Esophagus squamous epithelium (tissue), 5 donors: ENCODE results near the gene CYP26A1. TPM values are rescaled to one million over a fixed set of nuclear protein-coding genes. Genes with fewer than 3 reads are reported as not detected.
A peak's percentile ranks its signal among the peaks of the same experiment; 100 is the strongest.

ENCODE experiments used
- DNase-seq: peaks from one replicate; lab custom pipeline; 2025; lab: John Stamatoyannopoulos, UW
- H3K27ac ChIP-seq, 4 donors: fragments of 200-600 bp; sonication (generic); one replicate each; pipeline ENCODE4 v1.5.1; 2016 to 2019; ENCODE audit warnings: mild to moderate bottlenecking in 1 of 4
- H3K27me3 ChIP-seq, 4 donors: fragments of 200-600 bp; sonication (generic); 1 replicate in 3 of 4; 2 replicates in 1 of 4; pipeline versions ENCODE4 v1.5.1 to v1.6.0; 2017 to 2021; ENCODE audit warnings: antibody characterized with exemption in 1 of 4
- H3K36me3 ChIP-seq, 3 donors: fragments of 200-600 bp; sonication (generic); one replicate each; pipeline ENCODE4 v1.5.1; 2016 to 2019
- H3K4me1 ChIP-seq, 3 donors: fragments of 200-600 bp; sonication (generic); one replicate each; pipeline ENCODE4 v1.5.1; 2017 to 2019
- H3K4me3 ChIP-seq, 4 donors: fragments of 200-600 bp; sonication (generic); 1 replicate in 3 of 4; 2 replicates in 1 of 4; pipeline ENCODE4 v1.5.1; 2016 to 2019; ENCODE audit warnings: mild to moderate bottlenecking in 2 of 4, moderate library complexity in 1 of 4
- H3K9me3 ChIP-seq, 3 donors: fragments of 200-600 bp; sonication (generic); one replicate each; pipeline ENCODE4 v1.5.1; 2016 to 2019
- CTCF ChIP-seq, 6 experiments: fragments of 450-650 bp in 4 of 6; fragments of 200-600 bp in 2 of 6; sonication (generic) in 2 of 6; IDR thresholded peaks; one replicate each; pipeline ENCODE4 v1.5.1; 2016 to 2019; ENCODE audit warnings: antibody characterized with exemption in 6 of 6, mild to moderate bottlenecking in 4 of 6, moderate library complexity in 4 of 6
- POLR2A ChIP-seq, 4 donors: fragments of 450-650 bp; IDR thresholded peaks; one replicate each; pipeline ENCODE4 v1.6.1; 2017; ENCODE audit warnings: antibody characterized with exemption in 4 of 4, mild to moderate bottlenecking in 4 of 4, moderate library complexity in 3 of 4
- WGBS, 2 donors: methylation state at CpG; one replicate each; pipeline ENCODE4 v1.1.5; 2018; 5-methylcytosine and 5-hydroxymethylcytosine counted together
- intact Hi-C: fragments of 100-400 bp; cut with DNase I; formaldehyde crosslinking; loops from one replicate; pipeline ENCODE4 v1.15.0; 2022
- total RNA-seq, 4 donors: library from RNA; depleted of rRNA; stranded (reverse); fragments of >200 nt; gene quantifications; one replicate each; pipeline ENCODE4 v1.1.0, GENCODE V29; 2016
- donor health status: DM: yes; HTN: yes; CAD: no.

Gene CYP26A1
- total RNA-seq, 4 donors from 2014 or later: not detected

- no peak for TF ChIP-seq CTCF (IDR thresholded peaks at IDR 0.05)
- no peak for TF ChIP-seq POLR2A (IDR thresholded peaks at IDR 0.05)
- no peak overlapping the region for H3K27ac ChIP-seq
- no peaks in the 10 kb centered on the region for H3K9me3 ChIP-seq
- H3K4me1 ChIP-seq: peaks cover 25 to 53% (median 27%) of the 10 kb centered on the region in 3 donors
- intact Hi-C loops: no loop called here
- peak overlapping the region in 1 of 4 donors; percentile 23 for H3K4me3 ChIP-seq
- no peak for DNase-seq
- WGBS, 2 donors: 11 to 12% methylated on average over 18 to 44 of the region's 73 CpGs
- no peaks in the 10 kb centered on the region for H3K36me3 ChIP-seq
- peaks cover 20 to 100% (median 36%) of the 10 kb centered on the region in 4 donors for H3K27me3 ChIP-seq
These were observed 5.1 kb upstream of the CYP26A1 start for GRCh38 chr10:93068411-93069244.

- intact Hi-C loops: no loop called here
- Histone ChIP-seq H3K27ac (no peak overlapping the region), H3K4me1 (peaks cover 31 to 59% (median 33%) of the 10 kb centered on the region in 3 donors), H3K4me3 (no peak overlapping the region), H3K36me3 (no peaks in the 10 kb centered on the region), H3K27me3 (peaks cover 20 to 100% (median 38%) of the 10 kb centered on the region in 4 donors), H3K9me3 (no peaks in the 10 kb centered on the region)
- no peak for DNase-seq
- WGBS, 2 donors: 36 to 44% methylated on average over 10 of the region's 10 CpGs
- TF ChIP-seq POLR2A (IDR thresholded peaks at IDR 0.05) (no peak), CTCF (IDR thresholded peaks at IDR 0.05) (no peak)
These were observed 4.5 kb upstream of the CYP26A1 start for GRCh38 chr10:93069245-93069561.

- H3K27me3 ChIP-seq: peaks cover 25 to 100% (median 44%) of the 10 kb centered on the region in 4 donors
- no peaks in the 10 kb centered on the region for H3K36me3 ChIP-seq
- 76 to 90% methylated on average over 2 to 4 of the region's 5 CpGs for WGBS, 2 donors
- H3K4me3 ChIP-seq: no peak overlapping the region
- intact Hi-C loops: no loop called here
- TF ChIP-seq POLR2A (IDR thresholded peaks at IDR 0.05) (no peak), CTCF (IDR thresholded peaks at IDR 0.05) (no peak)
- H3K9me3 ChIP-seq: no peaks in the 10 kb centered on the region
- no peak for DNase-seq
- no peak overlapping the region for H3K27ac ChIP-seq
- H3K4me1 ChIP-seq: peaks cover 40 to 68% (median 42%) of the 10 kb centered on the region in 3 donors
These were observed 3.1 kb upstream of the CYP26A1 start for GRCh38 chr10:93070378-93071176.

GRCh38 chr10:93071177-93071472 is 2.6 kb upstream of the CYP26A1 start:
- 62 to 77% methylated on average over 6 to 7 of the region's 7 CpGs for WGBS, 2 donors
- no peak for DNase-seq
- Histone ChIP-seq H3K36me3 (no peaks in the 10 kb centered on the region), H3K9me3 (no peaks in the 10 kb centered on the region), H3K4me1 (peaks cover 37 to 62% (median 40%) of the 10 kb centered on the region in 3 donors), H3K4me3 (no peak overlapping the region), H3K27ac (no peak overlapping the region), H3K27me3 (peaks cover 25 to 100% (median 43%) of the 10 kb centered on the region in 4 donors)
- no peak for TF ChIP-seq POLR2A (IDR thresholded peaks at IDR 0.05)
- TF ChIP-seq CTCF (IDR thresholded peaks at IDR 0.05): no peak
- intact Hi-C loops: no loop called here
